Ishikawa (cell line): ENCODE data around the gene OTULIN.

Experiments used
- EP300 ChIP-seq: IDR thresholded peaks from 2 replicates; pipeline ENCODE4 v1.6.1; 2012; ENCODE audit warnings: borderline replicate concordance
- RAD21 ChIP-seq: IDR thresholded peaks from 2 replicates; pipeline ENCODE4 v1.6.1; 2012; ENCODE audit warnings: low read depth
- REST ChIP-seq: IDR thresholded peaks from 2 replicates; pipeline ENCODE4 v1.6.1; 2012; ENCODE audit warnings: low read depth, mild to moderate bottlenecking
- TF ChIP-seq, protein P1 (sequence below): IDR thresholded peaks from 2 replicates; pipeline ENCODE4 v1.6.1; 2012

DNA sequence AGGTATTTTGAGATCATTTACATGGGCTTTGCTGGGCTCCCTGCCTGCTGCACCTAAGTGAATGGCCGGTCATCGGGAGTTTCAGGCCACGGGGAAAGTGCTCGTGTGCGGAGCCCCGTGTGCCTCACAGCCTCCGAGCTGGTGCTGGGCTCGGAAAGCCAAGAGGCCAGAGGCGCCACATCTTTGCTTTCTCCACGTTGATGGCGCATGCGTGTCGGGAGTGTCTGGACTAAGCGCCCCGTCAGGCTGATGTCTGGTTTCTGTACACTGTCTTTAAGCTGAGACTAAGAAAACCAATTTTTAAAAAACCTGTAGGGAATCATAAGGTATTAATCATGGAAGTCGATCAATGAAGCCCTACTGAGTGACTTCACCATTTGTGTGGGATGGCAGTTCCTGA is 69.1 kb downstream of the OTULIN start:
- TF ChIP-seq RAD21: no peak
- TF ChIP-seq, protein P1, sequence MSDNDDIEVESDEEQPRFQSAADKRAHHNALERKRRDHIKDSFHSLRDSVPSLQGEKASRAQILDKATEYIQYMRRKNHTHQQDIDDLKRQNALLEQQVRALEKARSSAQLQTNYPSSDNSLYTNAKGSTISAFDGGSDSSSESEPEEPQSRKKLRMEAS: no peak
- TF ChIP-seq EP300: no peak
- TF ChIP-seq REST: no peak
